DND-41 (cell line): ENCODE measurements around the gene SEZ6L2.

Experiments used
- CTCF ChIP-seq: IDR thresholded peaks from 2 replicates; pipeline ENCODE4 v1.5.1; 2012; ENCODE audit warnings: borderline replicate concordance, low read length, moderate library complexity, mild to moderate bottlenecking; ENCODE audit not compliant: poor library complexity, severe bottlenecking; ENCODE audit errors: extremely low read depth
- EZH2 ChIP-seq: IDR thresholded peaks from 3 replicates; pipeline ENCODE4 v1.6.1; 2012; ENCODE audit warnings: borderline replicate concordance, low read depth, mild to moderate bottlenecking, moderate library complexity, low read length, inconsistent platforms; ENCODE audit not compliant: severe bottlenecking

DNA sequence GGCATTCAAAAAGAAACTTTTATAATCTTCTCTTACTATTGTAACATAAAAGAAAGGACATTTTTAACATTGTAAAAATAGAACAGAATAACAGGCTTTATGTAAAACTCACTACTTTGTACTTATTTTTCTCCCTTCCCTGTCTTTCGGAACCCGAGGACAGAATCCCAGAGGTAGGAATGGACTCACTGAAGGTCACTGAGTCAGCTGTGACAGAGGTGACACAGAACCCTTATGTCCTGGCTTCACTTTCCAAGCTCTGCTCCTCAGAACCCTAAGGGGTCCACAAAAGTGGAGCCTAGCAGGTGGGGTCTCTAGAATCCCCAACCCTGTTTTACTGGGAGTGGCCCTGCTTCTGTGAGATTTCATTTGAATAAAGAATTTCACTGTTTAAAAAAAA lies 23.0 kb upstream of the SEZ6L2 start:
- no peak for TF ChIP-seq CTCF
- no peak for TF ChIP-seq EZH2
